Hepatocyte (in vitro differentiated cells): ENCODE measurements around the gene UXS1. TPM values are rescaled to one million over a fixed set of nuclear protein-coding genes. Genes with fewer than 3 reads are reported as not detected.

ENCODE experiments used
- DNase-seq: peaks from one replicate; pipeline ENCODE4 v3.0.0-alpha.2; 2016; ENCODE audit warnings: low spot score
- H2AFZ ChIP-seq: fragments of 200-600 bp; sonication (generic); 2 replicates; pipeline ENCODE4 v1.6.0; 2016; ENCODE audit warnings: antibody characterized with exemption, mild to moderate bottlenecking
- H3K27ac ChIP-seq: fragments of 200-600 bp; sonication (generic); 2 replicates; pipeline ENCODE4 v1.5.1; 2016; ENCODE audit warnings: mild to moderate bottlenecking
- H3K27me3 ChIP-seq: fragments of 200-600 bp; sonication (generic); 2 replicates; pipeline ENCODE4 v1.6.1; 2016
- H3K36me3 ChIP-seq: fragments of 200-600 bp; sonication (generic); replicated peaks from 2 replicates; pipeline ENCODE4 v1.5.1; 2016; ENCODE audit warnings: low read depth; ENCODE audit not compliant: insufficient read depth
- H3K4me1 ChIP-seq: fragments of 200-600 bp; sonication (generic); 2 replicates; pipeline ENCODE4 v1.5.1; 2016; ENCODE audit warnings: mild to moderate bottlenecking, moderate library complexity; ENCODE audit not compliant: insufficient read depth
- H3K4me2 ChIP-seq: fragments of 200-600 bp; sonication (generic); 2 replicates; pipeline ENCODE4 v1.6.0; 2016
- H3K4me3 ChIP-seq: fragments of 200-600 bp; sonication (generic); 2 replicates; pipeline ENCODE4 v1.5.1; 2016; ENCODE audit warnings: mild to moderate bottlenecking
- H3K79me2 ChIP-seq: fragments of 200-600 bp; sonication (generic); 2 replicates; pipeline ENCODE4 v1.6.0; 2017; ENCODE audit warnings: mild to moderate bottlenecking
- H3K9me2 ChIP-seq: fragments of 200-600 bp; sonication (generic); replicated peaks from 2 replicates; pipeline ENCODE4 v1.6.0; 2017; ENCODE audit warnings: mild to moderate bottlenecking; ENCODE audit not compliant: insufficient read depth
- H3K9me3 ChIP-seq: fragments of 200-600 bp; sonication (generic); 2 replicates; pipeline ENCODE4 v1.5.1; 2016; ENCODE audit warnings: low read depth, mild to moderate bottlenecking
- H4K20me1 ChIP-seq: fragments of 200-600 bp; sonication (generic); 2 replicates; pipeline ENCODE4 v1.6.0; 2016; ENCODE audit warnings: mild to moderate bottlenecking; ENCODE audit not compliant: insufficient read depth, poor library complexity, severe bottlenecking
- EZH2 ChIP-seq: fragments of 200-600 bp; sonication (generic); IDR thresholded peaks from 2 replicates; pipeline ENCODE4 v1.6.1; 2016; ENCODE audit warnings: antibody characterized with exemption, mild to moderate bottlenecking, borderline replicate concordance
- EZH2phosphoT487 ChIP-seq: fragments of 200-600 bp; sonication (generic); IDR thresholded peaks from one replicate; pipeline ENCODE4 v1.6.1; 2018; ENCODE audit warnings: antibody characterized with exemption, mild to moderate bottlenecking, low read depth, moderate library complexity; ENCODE audit not compliant: unreplicated experiment, severe bottlenecking
- WGBS: methylation state at CpG from one replicate; pipeline ENCODE4 v1.1.6; 2016; ENCODE audit warnings: low lambda C conversion rate; ENCODE audit errors: missing lambda C conversion rate; 5-methylcytosine and 5-hydroxymethylcytosine counted together
- polyA plus RNA-seq: library from polyadenylated mRNA; unstranded; fragments of >200 nt; fragmentation: Nextera tagmentation; extraction: Ambion mirVana; gene quantifications from 2 replicates; pipeline ENCODE4 v1.2.1, GENCODE V29; 2016
- total RNA-seq: library from RNA; depleted of rRNA; stranded (reverse); fragments of >200 nt; gene quantifications from 2 replicates; pipeline ENCODE4 v1.2.3, GENCODE V29; 2014
- TF ChIP-seq, protein P1 (sequence below): fragments of 200-600 bp; sonication (generic); IDR thresholded peaks from 2 replicates; pipeline ENCODE4 v1.5.1; 2016; ENCODE audit warnings: antibody characterized with exemption, mild to moderate bottlenecking; ENCODE audit not compliant: poor library complexity

Gene UXS1
- total and polyA plus RNA-seq, 2 experiments from 2014 or later, result 46.5 to 83.2 TPM

- H3K4me1 ChIP-seq, result no peaks in the 10 kb centered on the region
- no peaks in the 10 kb centered on the region for H3K27me3 ChIP-seq
- H3K79me2 ChIP-seq, result no peaks in the 10 kb centered on the region
- no peak overlapping the region for H3K4me3 ChIP-seq
- H2AFZ ChIP-seq, result no peak overlapping the region
- H3K9me3 ChIP-seq, result no peaks in the 10 kb centered on the region
- 97% methylated on average over 14 of the region's 14 CpGs for WGBS
- no peaks in the 10 kb centered on the region for H3K9me2 ChIP-seq
- H3K36me3 ChIP-seq, result no peaks in the 10 kb centered on the region
- TF ChIP-seq EZH2phosphoT487 (no peak), EZH2 (no peak)
- TF ChIP-seq, protein P1, sequence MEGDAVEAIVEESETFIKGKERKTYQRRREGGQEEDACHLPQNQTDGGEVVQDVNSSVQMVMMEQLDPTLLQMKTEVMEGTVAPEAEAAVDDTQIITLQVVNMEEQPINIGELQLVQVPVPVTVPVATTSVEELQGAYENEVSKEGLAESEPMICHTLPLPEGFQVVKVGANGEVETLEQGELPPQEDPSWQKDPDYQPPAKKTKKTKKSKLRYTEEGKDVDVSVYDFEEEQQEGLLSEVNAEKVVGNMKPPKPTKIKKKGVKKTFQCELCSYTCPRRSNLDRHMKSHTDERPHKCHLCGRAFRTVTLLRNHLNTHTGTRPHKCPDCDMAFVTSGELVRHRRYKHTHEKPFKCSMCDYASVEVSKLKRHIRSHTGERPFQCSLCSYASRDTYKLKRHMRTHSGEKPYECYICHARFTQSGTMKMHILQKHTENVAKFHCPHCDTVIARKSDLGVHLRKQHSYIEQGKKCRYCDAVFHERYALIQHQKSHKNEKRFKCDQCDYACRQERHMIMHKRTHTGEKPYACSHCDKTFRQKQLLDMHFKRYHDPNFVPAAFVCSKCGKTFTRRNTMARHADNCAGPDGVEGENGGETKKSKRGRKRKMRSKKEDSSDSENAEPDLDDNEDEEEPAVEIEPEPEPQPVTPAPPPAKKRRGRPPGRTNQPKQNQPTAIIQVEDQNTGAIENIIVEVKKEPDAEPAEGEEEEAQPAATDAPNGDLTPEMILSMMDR, result no peak
- H3K27ac ChIP-seq, result no peak overlapping the region
- H3K4me2 ChIP-seq, result no peak overlapping the region
- H4K20me1 ChIP-seq, result no peaks in the 10 kb centered on the region
- no peak for DNase-seq
Measured at GRCh38 chr2:106107509-106108131, 86.5 kb downstream of the UXS1 start.

- H3K9me3 ChIP-seq, result no peaks in the 10 kb centered on the region
- H3K4me3 ChIP-seq, result no peak overlapping the region
- no peaks in the 10 kb centered on the region for H3K79me2 ChIP-seq
- no peak overlapping the region for H2AFZ ChIP-seq
- no peaks in the 10 kb centered on the region for H3K36me3 ChIP-seq
- WGBS, result 96% methylated on average over 12 of the region's 12 CpGs
- no peaks in the 10 kb centered on the region for H3K9me2 ChIP-seq
- no peaks in the 10 kb centered on the region for H3K27me3 ChIP-seq
- TF ChIP-seq EZH2phosphoT487 (no peak), EZH2 (no peak)
- TF ChIP-seq, protein P1, result no peak
- H3K27ac ChIP-seq, result no peak overlapping the region
- H3K4me2 ChIP-seq, result no peak overlapping the region
- H3K4me1 ChIP-seq, result no peaks in the 10 kb centered on the region
- no peak for DNase-seq
- H4K20me1 ChIP-seq, result no peaks in the 10 kb centered on the region
Measured at GRCh38 chr2:106106622-106107508, 87.2 kb downstream of the UXS1 start.

GRCh38 chr2:106105151-106105922 lies 88.8 kb downstream of the UXS1 start:
- no peak for DNase-seq
- H3K4me2 ChIP-seq, result no peak overlapping the region
- no peaks in the 10 kb centered on the region for H3K36me3 ChIP-seq
- no peaks in the 10 kb centered on the region for H3K79me2 ChIP-seq
- H3K27me3 ChIP-seq, result no peaks in the 10 kb centered on the region
- no peaks in the 10 kb centered on the region for H3K9me3 ChIP-seq
- H3K27ac ChIP-seq, result no peak overlapping the region
- H4K20me1 ChIP-seq, result no peaks in the 10 kb centered on the region
- H3K9me2 ChIP-seq, result no peaks in the 10 kb centered on the region
- H3K4me1 ChIP-seq, result no peaks in the 10 kb centered on the region
- no peak overlapping the region for H3K4me3 ChIP-seq
- TF ChIP-seq EZH2, result no peak
- TF ChIP-seq, protein P1, result no peak
- no peak for TF ChIP-seq EZH2phosphoT487
- H2AFZ ChIP-seq, result no peak overlapping the region
- 92% methylated on average over 16 of the region's 16 CpGs for WGBS
